ENCODE measurements around the gene NOC2L.
"Not testable (repeated sequence)": the region's sequence is repeated elsewhere in the genome, so short reads cannot be mapped to it uniquely, and the experiment has no call there.

The NOC2L gene

GRCh38 chr1:960363-961131 lies 1.5 kb upstream of the NOC2L start, which contains the start of gene KLHL17:
KLHL17 (plus strand) TSS chr1:960584; CDS start chr1:960694, 110 bp downstream.
- DNase-seq: peak; percentile 66

- DNase-seq: no peak
Measured at GRCh38 chr1:959731-960362, 791 bp upstream of the NOC2L start.

- DNase-seq: no peak
Measured at GRCh38 chr1:956636-957035, 2.4 kb downstream of the NOC2L start.

GRCh38 chr1:955474-955873 lies 3.6 kb downstream of the NOC2L start:
- no peak for DNase-seq

- DNase-seq: no peak
Measured at GRCh38 chr1:954927-955326, 4.1 kb downstream of the NOC2L start.

GRCh38 chr1:953524-954320 lies 5.3 kb downstream of the NOC2L start:
- DNase-seq: no peak

- no peak for DNase-seq
Measured at GRCh38 chr1:952603-953002, 6.5 kb downstream of the NOC2L start.

GRCh38 chr1:952201-952600 lies 6.9 kb downstream of the NOC2L start:
- DNase-seq: no peak

GRCh38 chr1:951364-951763 lies 7.7 kb downstream of the NOC2L start:
- no peak for DNase-seq

GRCh38 chr1:950881-951280 lies 8.2 kb downstream of the NOC2L start:
- DNase-seq: no peak

GRCh38 chr1:950268-950667 lies 8.8 kb downstream of the NOC2L start:
- DNase-seq: no peak

GRCh38 chr1:947958-948357 lies 11.1 kb downstream of the NOC2L start:
- no peak for DNase-seq

GRCh38 chr1:946811-947210 lies 12.2 kb downstream of the NOC2L start:
- not testable (repeated sequence) for DNase-seq

GRCh38 chr1:945688-946556 lies 13.1 kb downstream of the NOC2L start:
- DNase-seq: no peak

GRCh38 chr1:944341-945325 lies 14.4 kb downstream of the NOC2L start:
- DNase-seq: no peak

- no peak for DNase-seq
Measured at GRCh38 chr1:943545-944340, 15.3 kb downstream of the NOC2L start.

- no peak for DNase-seq
Measured at GRCh38 chr1:942864-943533, 16.1 kb downstream of the NOC2L start.

GRCh38 chr1:942411-942821 lies 16.6 kb downstream of the NOC2L start:
- no peak for DNase-seq

- DNase-seq: no peak
Measured at GRCh38 chr1:941588-942383, 17.3 kb downstream of the NOC2L start.

Data from central memory CD4-positive, alpha-beta T cell (primary cell).